ENCODE results near the gene CNKSR3.

CNKSR3 gene

GRCh38 chr6:154458565-154459470, 51.7 kb downstream of the CNKSR3 start:
- in situ Hi-C loops (cut with MboI; ENCODE audit: low sequenced_read_pairs) = no loop called here

GRCh38 chr6:154457881-154458284, 52.6 kb downstream of the CNKSR3 start:
- in situ Hi-C loops (cut with MboI; ENCODE audit: low sequenced_read_pairs) = no loop called here

- in situ Hi-C loops (cut with MboI; ENCODE audit: low sequenced_read_pairs) = no loop called here
Observed at GRCh38 chr6:154457046-154457713, 53.3 kb downstream of the CNKSR3 start.

DNA sequence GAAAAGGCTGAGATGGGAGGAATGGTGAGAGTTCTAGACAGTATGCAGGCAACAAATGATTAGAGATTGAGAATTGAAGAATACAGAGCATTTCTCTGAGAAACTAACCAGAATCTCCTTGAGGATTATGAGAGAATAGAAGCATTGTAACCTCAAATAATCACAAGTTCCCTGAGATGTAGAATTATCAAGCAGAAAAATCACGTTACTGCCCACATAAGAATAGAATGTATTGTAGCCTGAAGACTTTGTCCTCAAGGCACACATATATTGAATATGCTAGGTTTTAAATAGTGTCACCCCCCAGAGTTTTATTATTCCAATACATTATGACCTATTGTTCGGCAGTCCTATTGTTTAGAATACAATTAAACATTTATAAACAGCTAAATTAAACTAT, 57.2 kb downstream of the CNKSR3 start:
- in situ Hi-C loops (cut with MboI; ENCODE audit: low sequenced_read_pairs) = no loop called here

GRCh38 chr6:154450498-154450897, 60.0 kb downstream of the CNKSR3 start:
- in situ Hi-C loops (cut with MboI; ENCODE audit: low sequenced_read_pairs) = no loop called here

DNA sequence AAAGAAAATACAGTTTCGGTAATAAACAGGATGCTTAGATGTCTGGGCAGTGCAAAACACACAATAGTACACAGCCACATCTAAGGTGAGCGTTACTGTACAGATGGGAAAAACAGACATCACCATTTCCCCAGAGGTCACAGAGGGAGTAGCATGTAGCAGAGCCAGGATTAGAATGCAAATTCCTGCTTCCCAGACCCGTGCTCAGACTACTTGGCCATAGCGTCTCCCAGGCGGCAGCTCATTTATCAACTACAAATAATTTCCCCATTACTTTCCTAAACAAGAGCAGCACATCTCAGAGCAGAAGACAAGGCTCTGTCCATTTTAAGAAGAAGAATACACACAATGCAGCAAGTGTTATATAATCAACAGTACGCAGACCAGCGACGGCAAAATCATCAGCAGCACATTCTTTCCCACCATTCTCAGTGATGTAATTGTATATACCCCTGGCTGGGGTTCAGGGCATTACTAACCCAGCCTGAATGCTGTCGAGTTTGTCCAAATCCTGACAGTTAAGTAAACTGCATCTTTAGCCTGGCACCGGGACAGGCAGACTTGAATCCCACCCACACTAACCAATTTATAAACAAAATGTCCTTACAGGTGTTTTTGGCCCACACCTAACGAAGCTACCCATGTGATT, 61.9 kb downstream of the CNKSR3 start:
- in situ Hi-C loops (cut with MboI; ENCODE audit: low sequenced_read_pairs) = no loop called here

DNA sequence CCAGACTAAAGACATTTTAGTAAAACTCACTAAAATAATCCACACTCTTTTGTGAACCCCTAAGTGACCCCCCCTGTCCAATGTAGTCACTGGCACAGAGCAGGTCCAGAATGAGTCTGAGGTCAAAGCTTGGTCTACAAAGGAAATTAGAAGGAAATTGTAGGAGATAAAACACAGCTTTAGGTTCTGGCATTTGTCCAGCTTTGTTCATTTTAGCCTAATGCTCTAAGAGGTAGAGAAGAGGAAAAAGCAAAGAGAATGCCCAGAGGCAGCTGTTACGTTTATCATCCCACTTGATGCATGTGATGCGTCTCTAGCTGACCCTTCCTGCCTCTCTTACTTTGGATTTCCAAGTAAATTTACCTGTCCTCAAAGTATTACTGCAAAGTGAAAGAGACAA, 62.5 kb downstream of the CNKSR3 start:
- in situ Hi-C loops (cut with MboI; ENCODE audit: low sequenced_read_pairs) = no loop called here

DNA sequence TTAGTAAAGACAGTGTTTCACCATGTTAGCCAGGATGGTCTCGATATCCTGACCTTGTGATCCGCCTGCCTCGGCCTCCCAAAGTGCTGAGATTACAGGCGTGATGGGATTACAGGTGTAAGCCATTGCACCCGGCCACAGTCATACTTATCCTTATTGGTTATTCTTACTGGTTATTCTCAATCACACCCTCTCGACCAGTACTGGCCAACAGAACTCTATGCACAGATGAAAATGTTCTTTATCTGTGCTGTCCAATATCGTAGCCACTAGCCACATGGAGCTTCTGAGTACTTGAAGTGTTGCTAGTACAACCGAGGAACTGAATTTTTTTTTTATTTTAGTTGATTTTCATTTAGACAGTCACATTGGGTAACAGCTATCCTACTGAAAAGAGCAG, 63.5 kb downstream of the CNKSR3 start:
- in situ Hi-C loops (cut with MboI; ENCODE audit: low sequenced_read_pairs) = no loop called here

DNA sequence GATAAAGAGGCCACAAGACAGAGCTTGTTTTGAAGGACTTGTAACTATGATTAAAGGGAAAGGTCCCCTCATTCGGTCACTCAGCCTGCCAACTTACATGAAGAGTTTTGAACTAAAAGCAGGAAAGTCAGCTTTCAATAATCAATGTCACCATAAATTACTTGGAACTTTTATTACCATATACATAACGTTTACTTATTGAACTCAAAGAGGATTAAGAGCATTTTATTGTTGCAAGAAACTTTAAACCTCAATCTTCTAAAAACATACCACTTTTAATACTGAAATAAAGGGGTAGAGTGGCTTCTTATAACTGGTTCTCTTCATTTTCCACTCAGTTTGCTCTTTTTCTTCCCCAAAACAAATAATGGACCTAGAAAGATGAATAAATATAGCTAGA, 65.1 kb downstream of the CNKSR3 start:
- in situ Hi-C loops (cut with MboI; ENCODE audit: low sequenced_read_pairs) = no loop called here

GRCh38 chr6:154441995-154442310, 68.5 kb downstream of the CNKSR3 start:
- in situ Hi-C loops (cut with MboI; ENCODE audit: low sequenced_read_pairs) = no loop called here

GRCh38 chr6:154440422-154441043, 70.0 kb downstream of the CNKSR3 start:
- in situ Hi-C loops (cut with MboI; ENCODE audit: low sequenced_read_pairs) = no loop called here

DNA sequence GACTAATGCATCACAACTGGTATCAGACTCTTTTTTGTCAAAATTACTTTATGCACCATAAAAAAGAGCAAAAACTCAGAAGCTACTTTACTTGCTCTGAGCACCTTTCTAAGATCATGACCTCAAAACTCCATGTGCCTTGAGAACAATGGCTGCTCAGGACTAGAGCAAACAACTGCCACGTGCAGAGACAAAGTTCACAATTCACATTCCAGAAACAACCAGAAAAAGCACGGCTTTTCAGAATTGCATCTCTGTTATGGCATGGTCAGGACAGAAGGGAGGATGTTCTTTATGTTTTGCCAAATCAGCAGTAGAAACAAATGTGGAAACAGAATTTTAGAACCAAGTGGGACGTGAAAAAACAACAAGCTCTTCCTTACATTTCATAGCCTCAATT, 70.5 kb downstream of the CNKSR3 start:
- in situ Hi-C loops (cut with MboI; ENCODE audit: low sequenced_read_pairs) = no loop called here

DNA sequence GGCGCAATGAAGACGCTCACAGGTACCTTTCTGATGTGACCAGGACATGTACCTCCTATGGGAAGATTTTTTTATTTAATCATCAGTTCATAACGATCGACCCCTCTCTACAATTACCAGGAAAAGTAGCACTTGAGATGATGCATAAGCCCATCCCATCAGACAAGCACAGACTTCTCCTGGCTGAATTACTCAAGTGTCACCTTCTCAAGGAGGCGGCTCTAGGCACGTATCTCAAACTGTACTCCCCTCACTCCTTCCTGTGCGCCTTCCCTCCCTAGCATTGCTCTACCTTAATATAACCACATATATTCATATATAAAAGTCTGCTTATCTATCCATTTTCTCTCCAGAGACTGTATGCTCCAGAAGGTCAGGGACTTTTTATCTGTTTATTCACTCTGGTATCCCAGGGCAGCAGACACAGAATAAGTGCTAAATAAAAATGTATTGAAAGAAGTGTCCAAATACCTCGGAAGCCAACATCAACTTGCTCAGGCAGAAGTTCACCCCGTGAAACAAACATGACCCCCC, 71.5 kb downstream of the CNKSR3 start:
- in situ Hi-C loops (cut with MboI; ENCODE audit: low sequenced_read_pairs) = no loop called here

GRCh38 chr6:154435400-154435945, 75.0 kb downstream of the CNKSR3 start:
- in situ Hi-C loops (cut with MboI; ENCODE audit: low sequenced_read_pairs) = no loop called here

DNA sequence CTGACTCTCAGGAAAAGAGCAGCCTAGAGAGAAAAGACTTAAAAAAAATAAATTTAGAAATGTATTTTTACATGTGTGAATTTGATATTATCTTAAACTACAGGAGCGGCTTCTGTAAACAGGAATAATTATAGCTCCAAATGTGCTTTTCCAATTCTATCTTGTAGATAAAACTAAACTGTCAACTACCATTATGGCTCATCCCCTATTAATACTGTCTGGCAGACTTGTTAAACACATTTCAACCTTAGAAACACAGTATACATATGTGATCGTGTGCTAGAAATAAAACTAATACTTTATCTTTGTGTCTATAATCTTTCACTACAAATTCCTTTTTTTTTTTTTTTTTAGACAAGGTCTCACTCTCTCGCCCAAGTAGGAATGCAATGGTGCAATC, 75.8 kb downstream of the CNKSR3 start:
- in situ Hi-C loops (cut with MboI; ENCODE audit: low sequenced_read_pairs) = no loop called here

DNA sequence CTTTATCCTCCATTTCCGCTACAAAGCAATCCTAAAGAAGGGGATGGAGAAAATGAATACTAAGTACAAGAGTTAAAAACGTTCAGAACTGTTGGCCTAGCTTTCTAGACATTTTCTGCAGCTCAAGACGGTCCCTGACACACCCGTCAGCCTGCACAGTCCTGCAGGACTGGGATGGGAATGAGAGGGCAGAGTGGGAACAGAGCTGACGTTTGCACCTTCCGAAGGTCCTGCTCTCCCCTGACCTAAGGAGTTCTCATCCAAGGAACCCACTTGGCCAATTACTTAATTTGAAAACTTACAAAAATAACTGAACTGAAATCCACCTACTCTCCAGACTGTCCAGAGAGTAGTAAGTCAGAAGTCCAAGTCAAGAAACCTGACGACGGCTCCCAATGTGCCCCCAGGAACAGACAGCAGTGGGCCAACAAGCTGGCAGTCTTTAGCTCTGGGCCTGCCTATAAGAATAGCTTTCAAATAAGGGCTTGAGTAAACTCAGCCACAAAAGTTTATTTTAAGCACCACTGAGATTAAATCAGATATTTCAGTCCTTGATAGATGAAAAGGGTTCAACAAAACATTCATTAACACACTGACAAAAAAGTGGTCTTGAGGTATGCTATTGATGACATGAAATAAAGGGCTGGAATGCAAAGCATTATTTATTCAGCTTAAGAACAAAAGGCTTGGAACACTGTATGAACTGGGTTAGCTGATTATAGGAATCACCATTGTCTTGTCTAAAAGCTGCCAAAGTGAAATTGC, 76.8 kb downstream of the CNKSR3 start:
- in situ Hi-C loops (cut with MboI; ENCODE audit: low sequenced_read_pairs) = no loop called here

- in situ Hi-C loops (cut with MboI; ENCODE audit: low sequenced_read_pairs) = no loop called here
Observed at GRCh38 chr6:154432533-154433476, 77.7 kb downstream of the CNKSR3 start.

DNA sequence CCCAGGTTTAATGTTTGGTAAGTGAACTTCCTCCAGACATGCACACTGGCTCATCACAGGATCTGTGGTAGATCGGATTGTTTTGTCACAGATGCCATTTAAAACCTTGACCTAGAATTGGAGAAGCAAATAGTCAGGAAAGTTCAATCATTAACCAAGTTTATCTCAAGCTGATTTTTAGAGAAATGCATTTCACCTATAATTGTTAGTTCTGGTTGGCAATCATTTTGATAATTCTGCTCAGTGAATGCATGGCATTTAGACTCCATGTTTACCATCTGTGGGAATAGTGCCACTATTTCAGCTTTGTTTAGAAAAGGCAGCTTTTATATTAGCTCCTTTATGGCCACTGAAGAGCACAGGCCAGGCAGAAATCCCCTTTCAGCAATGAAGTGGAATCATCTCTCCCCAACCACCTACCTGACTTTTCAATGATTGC, 80.0 kb downstream of the CNKSR3 start:
- in situ Hi-C loops (cut with MboI; ENCODE audit: low sequenced_read_pairs) = no loop called here

- in situ Hi-C loops (cut with MboI; ENCODE audit: low sequenced_read_pairs) = no loop called here
Observed at GRCh38 chr6:154429711-154430110, 80.8 kb downstream of the CNKSR3 start.
